AG20443 (cell line): ENCODE measurements around the gene STARD3NL.
A peak's percentile ranks its signal among the peaks of the same experiment; 100 is the strongest.

ENCODE experiments used
- DNase-seq: peaks from one replicate; pipeline ENCODE4 v3.0.0; 2012; ENCODE audit warnings: low spot score, mixed read lengths

The STARD3NL gene

GRCh38 chr7:38185395-38186307 lies 7.6 kb downstream of the STARD3NL start:
- DNase-seq = no peak

- DNase-seq = peak; percentile 60
Measured at GRCh38 chr7:38186593-38187314, 8.7 kb downstream of the STARD3NL start.

GRCh38 chr7:38187794-38188440 lies 9.9 kb downstream of the STARD3NL start:
- DNase-seq = no peak

- DNase-seq = no peak
Measured at GRCh38 chr7:38189231-38189938, 11.3 kb downstream of the STARD3NL start.

- no peak for DNase-seq
Measured at GRCh38 chr7:38190011-38190410, 12.0 kb downstream of the STARD3NL start.

GRCh38 chr7:38191791-38192190 lies 13.7 kb downstream of the STARD3NL start:
- DNase-seq = no peak

- DNase-seq = no peak
Measured at GRCh38 chr7:38192327-38192726, 14.3 kb downstream of the STARD3NL start.

- DNase-seq = peak; percentile 29
Measured at GRCh38 chr7:38195804-38196595, 18.0 kb downstream of the STARD3NL start.

- DNase-seq = no peak
Measured at GRCh38 chr7:38198366-38198765, 20.3 kb downstream of the STARD3NL start.

GRCh38 chr7:38199154-38199553 lies 21.1 kb downstream of the STARD3NL start:
- no peak for DNase-seq

- DNase-seq = no peak
Measured at GRCh38 chr7:38199782-38200181, 21.7 kb downstream of the STARD3NL start.

GRCh38 chr7:38206071-38206470 lies 28.0 kb downstream of the STARD3NL start:
- DNase-seq = no peak

- DNase-seq = no peak
Measured at GRCh38 chr7:38207843-38208242, 29.8 kb downstream of the STARD3NL start.

- no peak for DNase-seq
Measured at GRCh38 chr7:38211486-38211885, 33.4 kb downstream of the STARD3NL start.

- peak; percentile 19 for DNase-seq
Measured at GRCh38 chr7:38211940-38212339, 33.9 kb downstream of the STARD3NL start.

GRCh38 chr7:38215115-38215514 lies 37.1 kb downstream of the STARD3NL start:
- no peak for DNase-seq

GRCh38 chr7:38215735-38216670 lies 38.0 kb downstream of the STARD3NL start:
- peak; percentile 92 for DNase-seq

GRCh38 chr7:38217672-38218071 lies 39.6 kb downstream of the STARD3NL start:
- no peak for DNase-seq

GRCh38 chr7:38220452-38220851 lies 42.4 kb downstream of the STARD3NL start:
- no peak for DNase-seq

GRCh38 chr7:38222481-38223096 lies 44.5 kb downstream of the STARD3NL start:
- DNase-seq = peak; percentile 59
